Measurements from ENCODE around the gene SYPL1.

The SYPL1 gene

DNA sequence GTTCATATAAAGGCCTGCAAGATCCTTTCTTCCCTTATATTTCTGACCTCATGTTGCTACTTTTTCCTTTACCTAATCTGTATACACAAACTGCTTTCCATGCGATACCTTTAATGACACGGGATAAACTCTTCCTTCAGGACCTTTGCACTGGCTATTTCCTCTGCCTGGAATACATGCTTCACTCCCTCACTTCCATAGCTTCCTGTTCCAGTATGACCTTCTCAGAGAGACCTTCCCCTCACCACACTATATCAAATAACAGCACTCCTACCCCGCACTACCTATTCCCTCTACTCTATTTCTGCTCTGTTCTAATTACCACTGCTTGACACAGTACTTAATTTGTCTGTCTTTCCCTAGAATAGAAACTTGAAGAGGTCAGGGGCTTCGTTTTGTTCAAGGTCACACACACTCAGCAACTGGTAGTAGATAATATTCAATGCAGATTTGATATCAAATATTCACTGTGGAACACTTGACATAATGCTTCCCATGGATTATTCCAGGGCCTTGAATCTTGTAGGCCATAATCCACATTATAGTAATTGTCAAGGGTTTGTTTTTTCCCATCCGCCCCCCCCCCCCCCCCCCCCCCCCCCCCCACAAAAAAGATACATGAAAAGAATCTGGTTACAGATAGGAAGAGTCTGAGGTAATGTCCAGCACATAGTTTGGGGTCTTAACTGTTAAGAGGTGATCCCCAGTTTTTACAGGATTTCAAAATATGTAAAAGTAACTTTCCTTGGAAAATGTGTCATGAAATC, 11.1 kb downstream of the SYPL1 start:
- Histone ChIP-seq H3K27me3 (ENCODE audit: insufficient read depth, poor library complexity, severe bottlenecking) (no peaks in the 10 kb centered on the region), H3K27ac (replicated peaks) (no peak overlapping the region), H3K4me3 (replicated peaks; ENCODE audit: insufficient read depth, low read length) (no peak overlapping the region)
- TF ChIP-seq SPI1 (IDR thresholded peaks at IDR 0.05; ENCODE audit: borderline replicate concordance, low read depth) (no peak), GABPA (IDR thresholded peaks at IDR 0.05; ENCODE audit: low read depth) (no peak), POLR2AphosphoS5 (IDR thresholded peaks at IDR 0.05; ENCODE audit: low read depth) (no peak)
- TF ChIP-seq, protein P1, sequence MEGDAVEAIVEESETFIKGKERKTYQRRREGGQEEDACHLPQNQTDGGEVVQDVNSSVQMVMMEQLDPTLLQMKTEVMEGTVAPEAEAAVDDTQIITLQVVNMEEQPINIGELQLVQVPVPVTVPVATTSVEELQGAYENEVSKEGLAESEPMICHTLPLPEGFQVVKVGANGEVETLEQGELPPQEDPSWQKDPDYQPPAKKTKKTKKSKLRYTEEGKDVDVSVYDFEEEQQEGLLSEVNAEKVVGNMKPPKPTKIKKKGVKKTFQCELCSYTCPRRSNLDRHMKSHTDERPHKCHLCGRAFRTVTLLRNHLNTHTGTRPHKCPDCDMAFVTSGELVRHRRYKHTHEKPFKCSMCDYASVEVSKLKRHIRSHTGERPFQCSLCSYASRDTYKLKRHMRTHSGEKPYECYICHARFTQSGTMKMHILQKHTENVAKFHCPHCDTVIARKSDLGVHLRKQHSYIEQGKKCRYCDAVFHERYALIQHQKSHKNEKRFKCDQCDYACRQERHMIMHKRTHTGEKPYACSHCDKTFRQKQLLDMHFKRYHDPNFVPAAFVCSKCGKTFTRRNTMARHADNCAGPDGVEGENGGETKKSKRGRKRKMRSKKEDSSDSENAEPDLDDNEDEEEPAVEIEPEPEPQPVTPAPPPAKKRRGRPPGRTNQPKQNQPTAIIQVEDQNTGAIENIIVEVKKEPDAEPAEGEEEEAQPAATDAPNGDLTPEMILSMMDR (IDR thresholded peaks at IDR 0.05; ENCODE audit: insufficient read depth, low read length): no peak
- TF ChIP-seq, protein P2, sequence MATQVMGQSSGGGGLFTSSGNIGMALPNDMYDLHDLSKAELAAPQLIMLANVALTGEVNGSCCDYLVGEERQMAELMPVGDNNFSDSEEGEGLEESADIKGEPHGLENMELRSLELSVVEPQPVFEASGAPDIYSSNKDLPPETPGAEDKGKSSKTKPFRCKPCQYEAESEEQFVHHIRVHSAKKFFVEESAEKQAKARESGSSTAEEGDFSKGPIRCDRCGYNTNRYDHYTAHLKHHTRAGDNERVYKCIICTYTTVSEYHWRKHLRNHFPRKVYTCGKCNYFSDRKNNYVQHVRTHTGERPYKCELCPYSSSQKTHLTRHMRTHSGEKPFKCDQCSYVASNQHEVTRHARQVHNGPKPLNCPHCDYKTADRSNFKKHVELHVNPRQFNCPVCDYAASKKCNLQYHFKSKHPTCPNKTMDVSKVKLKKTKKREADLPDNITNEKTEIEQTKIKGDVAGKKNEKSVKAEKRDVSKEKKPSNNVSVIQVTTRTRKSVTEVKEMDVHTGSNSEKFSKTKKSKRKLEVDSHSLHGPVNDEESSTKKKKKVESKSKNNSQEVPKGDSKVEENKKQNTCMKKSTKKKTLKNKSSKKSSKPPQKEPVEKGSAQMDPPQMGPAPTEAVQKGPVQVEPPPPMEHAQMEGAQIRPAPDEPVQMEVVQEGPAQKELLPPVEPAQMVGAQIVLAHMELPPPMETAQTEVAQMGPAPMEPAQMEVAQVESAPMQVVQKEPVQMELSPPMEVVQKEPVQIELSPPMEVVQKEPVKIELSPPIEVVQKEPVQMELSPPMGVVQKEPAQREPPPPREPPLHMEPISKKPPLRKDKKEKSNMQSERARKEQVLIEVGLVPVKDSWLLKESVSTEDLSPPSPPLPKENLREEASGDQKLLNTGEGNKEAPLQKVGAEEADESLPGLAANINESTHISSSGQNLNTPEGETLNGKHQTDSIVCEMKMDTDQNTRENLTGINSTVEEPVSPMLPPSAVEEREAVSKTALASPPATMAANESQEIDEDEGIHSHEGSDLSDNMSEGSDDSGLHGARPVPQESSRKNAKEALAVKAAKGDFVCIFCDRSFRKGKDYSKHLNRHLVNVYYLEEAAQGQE (IDR thresholded peaks at IDR 0.05; ENCODE audit: insufficient replicate concordance, low read depth): no peak
- no peak for DNase-seq (ENCODE audit: low read depth in 1 of 2, low spot score in 1 of 2)

GRCh38 chr7:106099539-106099938, 12.6 kb downstream of the SYPL1 start:
- H3K4me3 ChIP-seq (replicated peaks; ENCODE audit: insufficient read depth, low read length): no peak overlapping the region
- H3K27me3 ChIP-seq (ENCODE audit: insufficient read depth, poor library complexity, severe bottlenecking): no peaks in the 10 kb centered on the region
- no peak overlapping the region for H3K27ac ChIP-seq (replicated peaks)
- TF ChIP-seq POLR2AphosphoS5 (IDR thresholded peaks at IDR 0.05; ENCODE audit: low read depth) (no peak), SPI1 (IDR thresholded peaks at IDR 0.05; ENCODE audit: borderline replicate concordance, low read depth) (no peak), GABPA (IDR thresholded peaks at IDR 0.05; ENCODE audit: low read depth) (no peak)
- TF ChIP-seq, protein P2 (IDR thresholded peaks at IDR 0.05; ENCODE audit: insufficient replicate concordance, low read depth): no peak
- TF ChIP-seq, protein P1 (IDR thresholded peaks at IDR 0.05; ENCODE audit: insufficient read depth, low read length): no peak
- DNase-seq (ENCODE audit: low read depth in 1 of 2, low spot score in 1 of 2): no peak

DNA sequence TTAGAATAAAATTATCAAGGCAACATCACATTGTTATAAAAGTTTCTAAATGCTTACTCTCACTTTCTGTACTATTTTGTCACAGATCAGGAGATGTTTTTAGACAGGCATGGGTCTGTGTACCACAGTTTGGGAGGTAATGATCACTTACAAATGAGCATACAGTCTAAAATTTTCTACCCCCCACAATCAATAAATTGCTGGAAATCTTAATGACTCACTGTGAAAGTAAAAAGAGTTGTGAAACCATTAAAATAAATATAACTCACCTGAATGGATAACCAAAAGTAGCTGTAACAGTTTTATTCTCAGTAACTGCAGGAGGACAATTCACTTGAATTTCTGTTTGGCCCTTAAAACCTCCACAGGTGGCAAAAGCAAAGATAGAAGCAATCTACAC, 13.2 kb downstream of the SYPL1 start:
- Histone ChIP-seq H3K27ac (replicated peaks) (no peak overlapping the region), H3K4me3 (replicated peaks; ENCODE audit: insufficient read depth, low read length) (no peak overlapping the region), H3K27me3 (ENCODE audit: insufficient read depth, poor library complexity, severe bottlenecking) (no peaks in the 10 kb centered on the region)
- DNase-seq (ENCODE audit: low read depth in 1 of 2, low spot score in 1 of 2): no peak
- TF ChIP-seq, protein P1 (IDR thresholded peaks at IDR 0.05; ENCODE audit: insufficient read depth, low read length): no peak
- TF ChIP-seq GABPA (IDR thresholded peaks at IDR 0.05; ENCODE audit: low read depth) (no peak), SPI1 (IDR thresholded peaks at IDR 0.05; ENCODE audit: borderline replicate concordance, low read depth) (no peak), POLR2AphosphoS5 (IDR thresholded peaks at IDR 0.05; ENCODE audit: low read depth) (no peak)
- TF ChIP-seq, protein P2 (IDR thresholded peaks at IDR 0.05; ENCODE audit: insufficient replicate concordance, low read depth): no peak

All from HL-60 (cell line).